BLaER1 treated with 17β-estradiol and CSF1 and Interleukin-3, amounts not matched to agents 10 nM and 100 nM (cell line): ENCODE measurements around the gene TLR2.

Experiments used
- H3K27ac ChIP-seq, 11 experiments: shearing (Covaris generic); formaldehyde crosslinking; 2 replicates each; pipeline ENCODE4 v1.8.1; 2022
- H3K27me3 ChIP-seq, 11 experiments: shearing (Covaris generic); formaldehyde crosslinking; 2 replicates each; pipeline ENCODE4 v1.8.1; 2022
- H3K36me3 ChIP-seq, 11 experiments: shearing (Covaris generic); formaldehyde crosslinking; 2 replicates each; pipeline ENCODE4 v1.8.1; 2022
- H3K4me1 ChIP-seq, 10 experiments: shearing (Covaris generic); formaldehyde crosslinking; 2 replicates each; pipeline ENCODE4 v1.8.1; 2022
- H3K4me2 ChIP-seq, 11 experiments: shearing (Covaris generic); formaldehyde crosslinking; 2 replicates each; pipeline ENCODE4 v1.8.1; 2022
- H3K4me3 ChIP-seq, 10 experiments: shearing (Covaris generic); formaldehyde crosslinking; 2 replicates each; pipeline ENCODE4 v1.8.1; 2022
- H3K9ac ChIP-seq, 11 experiments: shearing (Covaris generic); formaldehyde crosslinking; 2 replicates each; pipeline ENCODE4 v1.8.1; 2022
- H3K9me3 ChIP-seq, 11 experiments: shearing (Covaris generic); formaldehyde crosslinking; replicated peaks in 1 of 11; 2 replicates each; pipeline ENCODE4 v1.8.1; 2022
- H4K20me1 ChIP-seq, 11 experiments: shearing (Covaris generic); formaldehyde crosslinking; 2 replicates each; pipeline ENCODE4 v1.8.1; 2022
- Cebpa-rat ChIP-seq, 11 experiments: shearing (Covaris generic); IDR thresholded peaks; 2 replicates each; pipeline ENCODE4 v1.8.1; 2022

Gene TLR2

DNA sequence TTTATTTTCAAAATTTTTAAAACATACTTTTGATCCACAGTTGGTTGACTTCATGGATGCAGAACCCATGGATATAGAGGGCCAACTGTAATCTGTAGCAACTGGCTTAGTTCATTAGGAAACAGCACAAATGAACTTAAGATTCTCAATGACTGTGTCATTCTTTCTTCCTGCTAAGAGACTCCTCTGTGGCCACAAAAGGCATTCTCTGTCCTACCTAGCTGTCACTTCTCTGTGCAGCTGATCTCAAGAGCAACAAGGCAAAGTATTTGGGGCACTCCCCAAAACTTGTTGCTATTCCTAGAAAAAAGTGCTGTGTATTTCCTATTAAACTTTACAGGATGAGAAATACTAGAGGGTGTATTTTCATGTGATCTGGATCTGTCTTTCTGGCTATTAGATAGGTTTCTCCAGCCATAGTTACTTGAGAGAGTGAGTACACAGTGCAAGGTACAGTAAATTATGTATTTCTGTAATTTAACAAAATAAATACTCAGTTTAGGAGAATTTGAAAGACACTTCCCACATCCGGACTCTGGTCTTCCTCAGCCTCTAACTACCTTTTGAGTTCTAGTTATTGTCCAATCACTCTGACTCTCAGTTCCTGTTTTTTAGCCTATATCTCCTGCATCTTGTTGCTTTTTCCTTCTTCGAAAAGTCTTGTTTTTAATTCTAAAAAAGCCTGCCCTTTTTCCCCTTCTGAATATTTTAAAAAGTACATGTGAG lies 21.8 kb downstream of the TLR2 start:
- peak overlapping the region in 10 of 11 experiments; percentile 36 to 70 (median 63); a peak in 21 of 22 replicates for H3K27ac ChIP-seq
- peaks cover 25 to 45% (median 32%) of the 10 kb centered on the region in 10 experiments for H3K4me1 ChIP-seq
- peak overlapping the region in 4 of 11 experiments; percentile 0 to 20 (median 9); a peak in 3 of 22 replicates for H3K9ac ChIP-seq
- no peaks in the 10 kb centered on the region for H3K27me3 ChIP-seq
- peaks cover 0 to 26% (median 15%) of the 10 kb centered on the region in 11 experiments; a peak in 18 of 22 replicates for H3K9me3 ChIP-seq
- H3K4me3 ChIP-seq, result peak overlapping the region in 3 of 10 experiments; percentile 3 to 22 (median 21); a peak in 3 of 20 replicates
- no peak for TF ChIP-seq Cebpa-rat (IDR thresholded peaks at IDR 0.05)
- H3K4me2 ChIP-seq, result peak overlapping the region; percentile 53 to 92 (median 75)
- peaks cover 0 to 24% (median under 1%) of the 10 kb centered on the region in 11 experiments; a peak in 4 of 22 replicates for H3K36me3 ChIP-seq
- H4K20me1 ChIP-seq, result no peaks in the 10 kb centered on the region

GRCh38 chr4:153706519-153706918 lies 22.4 kb downstream of the TLR2 start:
- Histone ChIP-seq H3K27ac (peak overlapping the region in 10 of 11 experiments; percentile 36 to 70 (median 62); a peak in 17 of 22 replicates), H3K9me3 (peaks cover 0 to 26% (median 12%) of the 10 kb centered on the region in 11 experiments; a peak in 18 of 22 replicates), H4K20me1 (no peaks in the 10 kb centered on the region), H3K4me3 (no peak overlapping the region), H3K9ac (0 out of 22 replicates have a peak overlapping the region, but pooled peaks of 1 of the 11 experiments have one; percentile 20), H3K4me1 (peaks cover 25 to 45% (median 32%) of the 10 kb centered on the region in 10 experiments), H3K36me3 (peaks cover 0 to 24% (median 3%) of the 10 kb centered on the region in 11 experiments; a peak in 5 of 22 replicates), H3K4me2 (peak overlapping the region; percentile 53 to 92 (median 75)), H3K27me3 (no peaks in the 10 kb centered on the region)
- TF ChIP-seq Cebpa-rat (IDR thresholded peaks at IDR 0.05), result no peak

GRCh38 chr4:153710681-153711080 lies 26.6 kb downstream of the TLR2 start:
- H4K20me1 ChIP-seq, result no peaks in the 10 kb centered on the region
- H3K9me3 ChIP-seq, result peaks cover 0 to 21% (median 10%) of the 10 kb centered on the region in 11 experiments; a peak in 8 of 22 replicates
- H3K9ac ChIP-seq, result no peak overlapping the region
- H3K4me1 ChIP-seq, result peaks cover 18 to 45% (median 21%) of the 10 kb centered on the region in 10 experiments
- H3K4me3 ChIP-seq, result no peak overlapping the region
- no peaks in the 10 kb centered on the region for H3K27me3 ChIP-seq
- no peak for TF ChIP-seq Cebpa-rat (IDR thresholded peaks at IDR 0.05)
- H3K4me2 ChIP-seq, result no peak overlapping the region
- no peak overlapping the region for H3K27ac ChIP-seq
- H3K36me3 ChIP-seq, result peaks cover 0 to 12% (median 4%) of the 10 kb centered on the region in 11 experiments; a peak in 7 of 22 replicates

- Histone ChIP-seq H3K27ac (no peak overlapping the region), H3K9me3 (peaks cover 9 to 31% (median 26%) of the 10 kb centered on the region in 11 experiments), H3K4me3 (no peak overlapping the region), H3K4me1 (peaks cover 0 to 14% (median 0%) of the 10 kb centered on the region in 10 experiments; a peak in 6 of 20 replicates), H3K27me3 (no peaks in the 10 kb centered on the region), H3K36me3 (peaks cover 0 to 27% (median 14%) of the 10 kb centered on the region in 11 experiments; a peak in 17 of 22 replicates), H4K20me1 (no peaks in the 10 kb centered on the region), H3K4me2 (peak overlapping the region in 3 of 11 experiments; percentile 45 to 66 (median 48); a peak in 5 of 22 replicates), H3K9ac (no peak overlapping the region)
- no peak for TF ChIP-seq Cebpa-rat (IDR thresholded peaks at IDR 0.05)
These were observed 30.0 kb downstream of the TLR2 start for GRCh38 chr4:153713866-153714646.

DNA sequence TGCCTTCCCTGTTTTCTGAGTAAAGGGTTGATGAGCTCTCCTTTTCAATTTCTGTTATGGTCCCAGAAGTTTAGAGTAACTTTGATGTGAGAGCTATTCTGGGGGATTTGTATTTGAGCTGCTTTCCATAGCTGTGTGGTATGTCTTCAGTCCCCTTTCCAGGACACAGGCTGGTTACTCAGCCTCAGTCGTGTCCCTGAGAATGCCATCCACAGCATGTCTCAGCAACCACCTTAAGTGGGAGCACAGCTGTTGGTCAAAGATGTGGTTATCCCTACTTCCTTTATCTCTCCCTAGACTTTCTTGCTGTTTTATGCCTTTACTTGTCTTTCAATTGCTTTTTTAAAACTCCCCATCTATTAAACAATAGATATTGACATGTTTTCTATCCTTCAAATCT lies 38.0 kb downstream of the TLR2 start:
- Histone ChIP-seq H3K4me1 (peaks cover 20 to 42% (median 28%) of the 10 kb centered on the region in 10 experiments), H4K20me1 (no peaks in the 10 kb centered on the region), H3K9ac (no peak overlapping the region), H3K9me3 (peaks cover 14 to 28% (median 22%) of the 10 kb centered on the region in 11 experiments), H3K27me3 (no peaks in the 10 kb centered on the region), H3K27ac (no peak overlapping the region), H3K4me2 (peak overlapping the region in 2 of 11 experiments; percentile 43 to 52; a peak in 4 of 22 replicates), H3K36me3 (peaks cover 0 to 38% (median 19%) of the 10 kb centered on the region in 11 experiments; a peak in 18 of 22 replicates), H3K4me3 (no peak overlapping the region)
- no peak for TF ChIP-seq Cebpa-rat (IDR thresholded peaks at IDR 0.05)

- H3K4me1 ChIP-seq, result peaks cover 46 to 67% (median 54%) of the 10 kb centered on the region in 10 experiments
- no peak overlapping the region for H3K9ac ChIP-seq
- no peak overlapping the region for H3K27ac ChIP-seq
- H3K4me3 ChIP-seq, result no peak overlapping the region
- H3K4me2 ChIP-seq, result peak overlapping the region in 8 of 11 experiments; percentile 2 to 42 (median 31); a peak in 7 of 22 replicates
- no peak for TF ChIP-seq Cebpa-rat (IDR thresholded peaks at IDR 0.05)
- H3K9me3 ChIP-seq, result peaks cover 0 to 8% (median 0%) of the 10 kb centered on the region in 11 experiments; a peak in 4 of 22 replicates
- peaks cover 0 to 18% (median 4%) of the 10 kb centered on the region in 11 experiments; a peak in 9 of 22 replicates for H3K36me3 ChIP-seq
- no peaks in the 10 kb centered on the region for H3K27me3 ChIP-seq
- no peaks in the 10 kb centered on the region for H4K20me1 ChIP-seq
These were observed 40.5 kb downstream of the TLR2 start for GRCh38 chr4:153724606-153725005.

GRCh38 chr4:153725136-153725830 lies 41.2 kb downstream of the TLR2 start:
- peaks cover 53 to 74% (median 61%) of the 10 kb centered on the region in 10 experiments for H3K4me1 ChIP-seq
- no peaks in the 10 kb centered on the region for H4K20me1 ChIP-seq
- H3K36me3 ChIP-seq, result peaks cover 0 to 14% (median 0%) of the 10 kb centered on the region in 11 experiments; a peak in 3 of 22 replicates
- H3K4me3 ChIP-seq, result no peak overlapping the region
- H3K9me3 ChIP-seq, result peaks cover 0 to 5% (median 0%) of the 10 kb centered on the region in 11 experiments; a peak in 3 of 22 replicates
- peak overlapping the region in 7 of 11 experiments; percentile 46 to 81 (median 78); a peak in 9 of 22 replicates for H3K27ac ChIP-seq
- H3K27me3 ChIP-seq, result no peaks in the 10 kb centered on the region
- peak overlapping the region; percentile 70 to 91 (median 83) for H3K4me2 ChIP-seq
- TF ChIP-seq Cebpa-rat (IDR thresholded peaks at IDR 0.05), result no peak
- no peak overlapping the region for H3K9ac ChIP-seq

DNA sequence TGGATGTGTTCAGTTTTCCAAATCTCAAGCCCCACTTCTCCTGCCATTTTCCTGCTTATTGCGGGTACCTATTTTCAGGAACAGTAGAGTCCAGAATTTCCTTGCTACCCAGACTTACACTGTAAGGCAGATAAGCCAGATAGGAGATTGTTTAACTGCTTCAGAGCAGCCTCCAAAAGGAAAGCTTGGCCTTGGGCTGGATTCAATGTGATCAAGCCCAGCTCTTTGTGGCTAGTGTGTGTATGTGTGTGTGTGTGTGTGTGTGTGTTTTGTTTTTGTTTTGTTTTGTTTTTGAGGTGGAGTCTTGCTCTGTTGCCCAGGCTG lies 41.7 kb downstream of the TLR2 start:
- no peak for TF ChIP-seq Cebpa-rat (IDR thresholded peaks at IDR 0.05)
- H3K27ac ChIP-seq, result peak overlapping the region in 10 of 11 experiments; percentile 27 to 81 (median 77); a peak in 20 of 22 replicates
- no peak overlapping the region for H3K4me3 ChIP-seq
- H3K27me3 ChIP-seq, result no peaks in the 10 kb centered on the region
- peaks cover 0 to 5% (median 0%) of the 10 kb centered on the region in 11 experiments; a peak in 1 of 22 replicates for H3K9me3 ChIP-seq
- peaks cover 0 to 10% (median 0%) of the 10 kb centered on the region in 11 experiments; a peak in 2 of 22 replicates for H3K36me3 ChIP-seq
- H3K4me2 ChIP-seq, result peak overlapping the region; percentile 70 to 91 (median 83)
- H4K20me1 ChIP-seq, result no peaks in the 10 kb centered on the region
- H3K4me1 ChIP-seq, result peaks cover 58 to 79% (median 66%) of the 10 kb centered on the region in 10 experiments
- peak overlapping the region in 1 of 11 experiments; percentile 5; a peak in 1 of 22 replicates for H3K9ac ChIP-seq
